Epithelial cell of esophagus (primary cell): ENCODE measurements around the gene OXSR1.

Experiments used
- DNase-seq: peaks from one replicate; pipeline ENCODE4 v3.0.0; 2010; ENCODE audit warnings: low read depth
- H3K4me3 ChIP-seq: 2 replicates; pipeline ENCODE4 v1.5.1; 2011; ENCODE audit warnings: mild to moderate bottlenecking, low read length, control low read depth
- TF ChIP-seq, protein P1 (sequence below): IDR thresholded peaks from 2 replicates; pipeline ENCODE4 v1.5.1; 2011; ENCODE audit warnings: low read depth, mild to moderate bottlenecking, low read length, control low read depth, inconsistent platforms; ENCODE audit not compliant: insufficient read depth; ENCODE audit errors: missing control alignments

OXSR1 gene

GRCh38 chr3:38164952-38165721 is at the start of gene OXSR1:
Gene OXSR1, plus strand, starts transcription at chr3:38165537. Its CDS starts 340 bp downstream, at chr3:38165877.
- DNase-seq, result peak; percentile 100
- TF ChIP-seq, protein P1, sequence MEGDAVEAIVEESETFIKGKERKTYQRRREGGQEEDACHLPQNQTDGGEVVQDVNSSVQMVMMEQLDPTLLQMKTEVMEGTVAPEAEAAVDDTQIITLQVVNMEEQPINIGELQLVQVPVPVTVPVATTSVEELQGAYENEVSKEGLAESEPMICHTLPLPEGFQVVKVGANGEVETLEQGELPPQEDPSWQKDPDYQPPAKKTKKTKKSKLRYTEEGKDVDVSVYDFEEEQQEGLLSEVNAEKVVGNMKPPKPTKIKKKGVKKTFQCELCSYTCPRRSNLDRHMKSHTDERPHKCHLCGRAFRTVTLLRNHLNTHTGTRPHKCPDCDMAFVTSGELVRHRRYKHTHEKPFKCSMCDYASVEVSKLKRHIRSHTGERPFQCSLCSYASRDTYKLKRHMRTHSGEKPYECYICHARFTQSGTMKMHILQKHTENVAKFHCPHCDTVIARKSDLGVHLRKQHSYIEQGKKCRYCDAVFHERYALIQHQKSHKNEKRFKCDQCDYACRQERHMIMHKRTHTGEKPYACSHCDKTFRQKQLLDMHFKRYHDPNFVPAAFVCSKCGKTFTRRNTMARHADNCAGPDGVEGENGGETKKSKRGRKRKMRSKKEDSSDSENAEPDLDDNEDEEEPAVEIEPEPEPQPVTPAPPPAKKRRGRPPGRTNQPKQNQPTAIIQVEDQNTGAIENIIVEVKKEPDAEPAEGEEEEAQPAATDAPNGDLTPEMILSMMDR, result no peak
- peak within 1 kb of the TSS; percentile 77 for H3K4me3 ChIP-seq

- no peak for DNase-seq
- no peak overlapping the region for H3K4me3 ChIP-seq
- TF ChIP-seq, protein P1, result no peak
Observed at GRCh38 chr3:38115645-38116427, 49.5 kb upstream of the OXSR1 start.

- TF ChIP-seq, protein P1, result no peak
- no peak overlapping the region for H3K4me3 ChIP-seq
- DNase-seq, result no peak
Observed at GRCh38 chr3:38116471-38117162, 48.7 kb upstream of the OXSR1 start.

- TF ChIP-seq, protein P1, result peak; percentile 19
- peak; percentile 34 for DNase-seq
- no peak overlapping the region for H3K4me3 ChIP-seq
Observed at GRCh38 chr3:38117163-38117716, 48.1 kb upstream of the OXSR1 start.

DNA sequence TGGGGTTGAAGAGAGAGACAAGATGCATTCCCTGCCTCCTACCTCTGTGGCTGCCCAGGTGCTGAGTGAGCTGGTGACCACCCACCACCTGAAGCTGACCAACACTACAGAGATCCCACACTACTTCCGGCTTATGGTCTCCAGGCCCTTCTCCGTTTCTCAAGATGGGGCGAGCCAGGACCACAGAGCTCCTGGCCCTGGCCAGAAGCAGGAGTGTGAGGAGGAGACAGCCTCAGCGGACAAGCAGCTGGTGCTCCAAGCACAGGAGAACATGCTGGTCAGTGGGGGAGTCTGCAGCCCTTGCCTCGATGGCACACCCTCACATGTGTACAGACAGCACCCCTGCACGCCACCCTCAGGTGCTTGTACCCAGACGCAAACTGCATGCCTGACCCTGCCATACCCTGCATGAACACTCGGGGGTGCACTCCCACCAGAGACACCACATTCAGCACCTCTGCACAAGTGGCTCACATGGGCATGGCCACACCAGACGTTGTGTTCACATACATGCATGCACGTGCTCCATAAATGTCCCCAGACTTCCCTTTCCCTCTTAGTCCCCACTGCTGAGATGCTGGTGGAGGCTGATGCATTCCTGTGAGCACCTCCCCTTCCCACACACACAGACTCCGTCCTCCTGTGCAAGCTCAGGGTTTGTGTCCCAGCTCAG is 47.5 kb upstream of the OXSR1 start:
- H3K4me3 ChIP-seq, result no peak overlapping the region
- DNase-seq, result peak; percentile 76
- TF ChIP-seq, protein P1, result peak; percentile 84

DNA sequence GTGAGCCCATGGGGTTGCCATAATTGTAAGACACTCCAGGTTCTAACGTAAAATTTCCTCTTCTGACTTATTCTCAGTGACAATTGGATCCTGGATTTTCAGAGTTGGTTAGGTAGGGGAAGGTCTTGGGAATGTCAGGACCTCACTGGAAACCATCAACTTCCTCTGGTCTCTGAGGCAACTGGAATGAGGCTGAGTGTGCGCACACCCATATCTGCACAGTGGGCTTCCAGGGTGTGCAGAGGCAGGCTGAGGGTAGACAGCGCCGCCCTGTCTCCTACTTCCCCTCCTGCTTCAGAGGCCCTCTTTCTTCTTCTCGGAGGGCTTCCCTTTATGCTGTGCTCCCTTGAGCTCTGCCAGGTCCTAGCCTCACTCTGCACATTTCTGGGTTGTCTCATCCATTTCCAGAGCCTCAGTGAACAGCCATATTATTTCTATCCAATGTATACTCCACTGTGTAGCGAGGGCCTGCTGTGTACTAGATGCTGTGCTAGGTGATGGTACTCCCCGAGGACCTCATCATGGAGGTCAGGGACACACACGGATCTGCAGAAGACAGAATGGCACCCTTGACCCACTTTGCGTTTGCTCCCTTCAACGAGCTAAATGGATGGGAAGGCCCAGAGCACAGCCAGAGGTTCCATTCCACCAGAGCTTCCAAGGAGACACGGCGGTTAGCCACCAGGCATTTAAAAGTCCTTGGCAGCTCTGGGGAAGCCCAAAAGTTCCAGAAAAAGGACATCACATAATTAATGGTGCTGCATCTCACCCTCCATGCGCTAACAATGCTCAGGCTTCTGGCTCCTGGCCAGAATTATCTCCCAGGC is 46.7 kb upstream of the OXSR1 start:
- DNase-seq, result no peak
- TF ChIP-seq, protein P1, result no peak

More for the DNA sequence above, 46.7 kb upstream of the OXSR1 start:
- H3K4me3 ChIP-seq, result no peak overlapping the region
